Cardiac muscle cell (in vitro differentiated cells and primary cell): ENCODE data around the gene ERMN. TPM values are rescaled to one million over a fixed set of nuclear protein-coding genes. Genes with fewer than 3 reads are reported as not detected.

Source experiments
- DNase-seq, 2 donors: peaks; one replicate each; pipeline versions ENCODE4 v3.0.0 to v3.0.0-alpha.2; 2010 to 2017; ENCODE audit warnings: low read depth in 1 of 2, low spot score in 1 of 2
- H3K27ac ChIP-seq: fragments of 200-600 bp; sonication (generic); 2 replicates; pipeline ENCODE4 v1.5.1; 2016
- H3K27me3 ChIP-seq: fragments of 200-600 bp; sonication (generic); 2 replicates; pipeline ENCODE4 v1.6.0; 2016; ENCODE audit warnings: control low read depth
- H3K36me3 ChIP-seq: fragments of 200-600 bp; sonication (generic); 2 replicates; pipeline ENCODE4 v1.5.1; 2016; ENCODE audit warnings: control low read depth
- H3K4me1 ChIP-seq: fragments of 200-600 bp; sonication (generic); 2 replicates; pipeline ENCODE4 v1.8.1; 2017; ENCODE audit warnings: low read depth, mild to moderate bottlenecking, mixed run types
- H3K4me3 ChIP-seq: fragments of 200-600 bp; sonication (generic); 2 replicates; pipeline ENCODE4 v1.5.1; 2016; ENCODE audit warnings: mild to moderate bottlenecking
- H3K9me3 ChIP-seq: fragments of 200-600 bp; sonication (generic); 2 replicates; pipeline ENCODE4 v1.5.1; 2017; ENCODE audit warnings: low read depth, mild to moderate bottlenecking, control low read depth
- CTCF ChIP-seq: IDR thresholded peaks from 2 replicates; pipeline ENCODE4 v1.5.1; 2012; ENCODE audit warnings: low read depth, mild to moderate bottlenecking, low read length
- polyA plus RNA-seq: library from polyadenylated mRNA; unstranded; fragments of >200 nt; fragmentation: Nextera tagmentation; extraction: Ambion mirVana; gene quantifications from 2 replicates; pipeline ENCODE4 v1.2.1, GENCODE V29; 2016
- total RNA-seq: library from RNA; depleted of rRNA; stranded (reverse); fragments of >200 nt; gene quantifications from 2 replicates; pipeline ENCODE4 v1.2.3, GENCODE V29; 2016

Gene ERMN
- total and polyA plus RNA-seq, 2 experiments from 2014 or later, result 0.80 TPM; not detected in 1

- no peak for TF ChIP-seq CTCF
- no peaks in the 10 kb centered on the region for H3K4me1 ChIP-seq
Observed at GRCh38 chr2:157321466-157321865, 4.2 kb downstream of the ERMN start.

GRCh38 chr2:157320409-157320808, 5.2 kb downstream of the ERMN start:
- no peaks in the 10 kb centered on the region for H3K9me3 ChIP-seq
- no peaks in the 10 kb centered on the region for H3K27me3 ChIP-seq
- no peak overlapping the region for H3K27ac ChIP-seq
- H3K4me1 ChIP-seq, result no peaks in the 10 kb centered on the region
- DNase-seq, result no peak
- no peak for TF ChIP-seq CTCF
- H3K4me3 ChIP-seq, result no peak overlapping the region
- H3K36me3 ChIP-seq, result no peaks in the 10 kb centered on the region

More at GRCh38 chr2:157321466-157321865, 4.2 kb downstream of the ERMN start:
- Histone ChIP-seq H3K27ac (no peak overlapping the region), H3K4me3 (no peak overlapping the region), H3K9me3 (no peaks in the 10 kb centered on the region), H3K27me3 (no peaks in the 10 kb centered on the region), H3K36me3 (no peaks in the 10 kb centered on the region)
- no peak for DNase-seq

- no peaks in the 10 kb centered on the region for H3K9me3 ChIP-seq
- no peak for DNase-seq
- no peak for TF ChIP-seq CTCF
- H3K4me3 ChIP-seq, result no peak overlapping the region
- no peaks in the 10 kb centered on the region for H3K4me1 ChIP-seq
- H3K27ac ChIP-seq, result no peak overlapping the region
- no peaks in the 10 kb centered on the region for H3K27me3 ChIP-seq
- no peaks in the 10 kb centered on the region for H3K36me3 ChIP-seq
Observed at GRCh38 chr2:157319795-157320194, 5.8 kb downstream of the ERMN start.

GRCh38 chr2:157318884-157319283, 6.7 kb downstream of the ERMN start:
- H3K9me3 ChIP-seq, result no peaks in the 10 kb centered on the region
- no peak for TF ChIP-seq CTCF
- H3K36me3 ChIP-seq, result no peaks in the 10 kb centered on the region
- no peak overlapping the region for H3K4me3 ChIP-seq
- no peak overlapping the region for H3K27ac ChIP-seq
- DNase-seq, result no peak
- no peaks in the 10 kb centered on the region for H3K27me3 ChIP-seq
- no peaks in the 10 kb centered on the region for H3K4me1 ChIP-seq

GRCh38 chr2:157315901-157316300, 9.7 kb downstream of the ERMN start:
- H3K9me3 ChIP-seq, result no peaks in the 10 kb centered on the region
- H3K4me1 ChIP-seq, result no peaks in the 10 kb centered on the region
- no peak for DNase-seq
- no peak overlapping the region for H3K4me3 ChIP-seq
- no peaks in the 10 kb centered on the region for H3K27me3 ChIP-seq
- H3K27ac ChIP-seq, result no peak overlapping the region
- no peaks in the 10 kb centered on the region for H3K36me3 ChIP-seq
- no peak for TF ChIP-seq CTCF
